ENCODE data around the gene EPHA10.

- TF ChIP-seq YY1 (IDR thresholded peaks at IDR 0.05; ENCODE audit: insufficient read depth, insufficient read length) (no peak), SUZ12 (IDR thresholded peaks at IDR 0.05; ENCODE audit: extremely low read depth, insufficient read depth, insufficient read length) (no peak), ZNF274 (IDR thresholded peaks at IDR 0.05; ENCODE audit: low read depth, low read length) (no peak)
These were observed 2.6 kb upstream of the EPHA10 start for GRCh38 chr1:37767488-37767887.

All from NT2/D1 (cell line).